Measurements from ENCODE around the gene SEPHS1.
A peak's percentile ranks its signal among the peaks of the same experiment; 100 is the strongest.

- TF ChIP-seq CTCF (IDR thresholded peaks at IDR 0.05; ENCODE audit: control extremely low read depth in 1 of 3, insufficient read depth in 1 of 3, low read depth in 1 of 3, low read length in 3 of 3) (peak; percentile 72 to 88 (median 84)), TAF1 (IDR thresholded peaks at IDR 0.05; ENCODE audit: low read depth, low read length) (peak; percentile 34; the same call in 1 of the 2 replicates), RFX5 (IDR thresholded peaks at IDR 0.05; ENCODE audit: borderline replicate concordance, low read depth, low read length) (no peak), POLR2A (IDR thresholded peaks at IDR 0.05; ENCODE audit: control extremely low read depth in 1 of 2, low read depth in 2 of 2, low read length in 2 of 2) (no peak), EGR1 (IDR thresholded peaks at IDR 0.05; ENCODE audit: borderline replicate concordance, low read depth, low read length) (no peak), EP300 (IDR thresholded peaks at IDR 0.05; ENCODE audit: borderline replicate concordance in 1 of 2, low read depth in 2 of 2, low read length in 2 of 2) (no peak), EZH2 (IDR thresholded peaks at IDR 0.05; ENCODE audit: low read depth, low read length, severe bottlenecking) (no peak), MAX (IDR thresholded peaks at IDR 0.05) (peak; percentile 65), ZNF274 (IDR thresholded peaks at IDR 0.05; ENCODE audit: borderline replicate concordance, extremely low read depth, low read length) (no peak), MAFK (IDR thresholded peaks at IDR 0.05; ENCODE audit: low read depth, low read length) (no peak), RAD21 (IDR thresholded peaks at IDR 0.05 in 1 of 2, conservative IDR thresholded peaks at IDR 0.05 in 1 of 2; ENCODE audit: low read depth in 2 of 2, low read length in 2 of 2) (peak; percentile 60 to 77), SIN3A (conservative IDR thresholded peaks at IDR 0.05 in 1 of 2, IDR thresholded peaks at IDR 0.05 in 1 of 2; ENCODE audit: low read depth in 1 of 2, low read length in 2 of 2) (no peak), PHF8 (conservative IDR thresholded peaks at IDR 0.05; ENCODE audit: low read depth, low read length) (no peak)
Observed at GRCh38 chr10:13271552-13272163, 76.4 kb downstream of the SEPHS1 start.

Data from H1 (cell line).